GM19025 (cell line): ENCODE data around the gene SLC1A4.

Source experiments
- ATAC-seq: cut with Tn5 transposase; IDR thresholded peaks from one replicate; pipeline ENCODE4 v1.9.1; 2021; ENCODE audit warnings: mild to moderate bottlenecking, low read depth, moderate library complexity; ENCODE audit not compliant: unreplicated experiment

The SLC1A4 gene

GRCh38 chr2:64989126-64989981 is at the start of gene SLC1A4:
TSS of gene SLC1A4 (plus strand) at chr2:64989399. CDS start at chr2:64989644, 245 bp downstream.
- ATAC-seq = peak; percentile 78

- no peak for ATAC-seq
These were observed 48.1 kb upstream of the SLC1A4 start for GRCh38 chr2:64941143-64941542.

- no peak for ATAC-seq
These were observed 47.4 kb upstream of the SLC1A4 start for GRCh38 chr2:64941801-64942200.

- ATAC-seq = no peak
These were observed 46.5 kb upstream of the SLC1A4 start for GRCh38 chr2:64942693-64943092.

GRCh38 chr2:64943387-64944150 is 45.6 kb upstream of the SLC1A4 start:
- ATAC-seq = no peak

GRCh38 chr2:64944484-64944883 is 44.7 kb upstream of the SLC1A4 start:
- no peak for ATAC-seq

GRCh38 chr2:64945973-64946768 is 43.0 kb upstream of the SLC1A4 start:
- peak; percentile 90 for ATAC-seq

- ATAC-seq = no peak
These were observed 42.4 kb upstream of the SLC1A4 start for GRCh38 chr2:64946769-64947247.

- no peak for ATAC-seq
These were observed 41.3 kb upstream of the SLC1A4 start for GRCh38 chr2:64947885-64948284.

- no peak for ATAC-seq
These were observed 38.7 kb upstream of the SLC1A4 start for GRCh38 chr2:64950226-64951160.

- ATAC-seq = no peak
These were observed 37.8 kb upstream of the SLC1A4 start for GRCh38 chr2:64951306-64951953.

- no peak for ATAC-seq
These were observed 37.1 kb upstream of the SLC1A4 start for GRCh38 chr2:64952096-64952495.

- ATAC-seq = no peak
These were observed 36.4 kb upstream of the SLC1A4 start for GRCh38 chr2:64952511-64953482.

- no peak for ATAC-seq
These were observed 33.7 kb upstream of the SLC1A4 start for GRCh38 chr2:64955467-64955866.

- ATAC-seq = no peak
These were observed 31.9 kb upstream of the SLC1A4 start for GRCh38 chr2:64957109-64957903.

GRCh38 chr2:64958556-64958955 is 30.6 kb upstream of the SLC1A4 start:
- ATAC-seq = no peak

GRCh38 chr2:64960819-64961218 is 28.4 kb upstream of the SLC1A4 start:
- ATAC-seq = no peak
